ENCODE data around the gene LRRC8D. TPM values are rescaled to one million over a fixed set of nuclear protein-coding genes. Genes with fewer than 3 reads are reported as not detected.

Gene LRRC8D
- total RNA-seq, 2 donors from 2014 or later: 7.6 to 13.0 TPM

GRCh38 chr1:89908672-89909436 is 88.0 kb downstream of the LRRC8D start:
- Histone ChIP-seq H3K27me3 (no peaks in the 10 kb centered on the region), H3K4me1 (peaks cover 14% of the 10 kb centered on the region), H3K4me3 (no peak overlapping the region), H3K27ac (no peak overlapping the region), H3K36me3 (replicated peaks in 1 of 2; ENCODE audit: insufficient read depth in 1 of 2, low read depth in 2 of 2) (no peaks in the 10 kb centered on the region), H3K9me3 (no peaks in the 10 kb centered on the region)
- 63 to 78% methylated on average over 4 to 5 of the region's 5 CpGs for WGBS, 2 donors
- intact Hi-C loops (cut with DNase I): no loop called here
- no peak for ATAC-seq
- DNase-seq: no peak
- TF ChIP-seq CTCF (IDR thresholded peaks at IDR 0.05) (no peak), POLR2A (IDR thresholded peaks at IDR 0.05) (no peak)

GRCh38 chr1:89910268-89910667 is 89.4 kb downstream of the LRRC8D start:
- H3K4me1 ChIP-seq: peaks cover 14% of the 10 kb centered on the region
- DNase-seq (no peak), ATAC-seq (no peak)
- H3K9me3 ChIP-seq: no peaks in the 10 kb centered on the region
- intact Hi-C loops (cut with DNase I): no loop called here
- no peak overlapping the region for H3K27ac ChIP-seq
- TF ChIP-seq POLR2A (IDR thresholded peaks at IDR 0.05) (no peak), CTCF (IDR thresholded peaks at IDR 0.05) (no peak)
- no peaks in the 10 kb centered on the region for H3K27me3 ChIP-seq
- H3K4me3 ChIP-seq: no peak overlapping the region
- no peaks in the 10 kb centered on the region for H3K36me3 ChIP-seq (replicated peaks in 1 of 2; ENCODE audit: insufficient read depth in 1 of 2, low read depth in 2 of 2)

GRCh38 chr1:89910780-89911179 is 89.9 kb downstream of the LRRC8D start:
- Histone ChIP-seq H3K4me1 (peaks cover 14% of the 10 kb centered on the region), H3K4me3 (no peak overlapping the region), H3K36me3 (replicated peaks in 1 of 2; ENCODE audit: insufficient read depth in 1 of 2, low read depth in 2 of 2) (no peaks in the 10 kb centered on the region), H3K9me3 (no peaks in the 10 kb centered on the region), H3K27me3 (no peaks in the 10 kb centered on the region), H3K27ac (no peak overlapping the region)
- DNase-seq (no peak), ATAC-seq (no peak)
- TF ChIP-seq CTCF (IDR thresholded peaks at IDR 0.05) (no peak), POLR2A (IDR thresholded peaks at IDR 0.05) (no peak)
- intact Hi-C loops (cut with DNase I): no loop called here
- WGBS, 2 donors: 83 to 84% methylated on average over 2 of the region's 2 CpGs

- TF ChIP-seq CTCF (IDR thresholded peaks at IDR 0.05) (no peak), POLR2A (IDR thresholded peaks at IDR 0.05) (no peak)
- intact Hi-C loops (cut with DNase I): no loop called here
- Histone ChIP-seq H3K36me3 (replicated peaks in 1 of 2; ENCODE audit: insufficient read depth in 1 of 2, low read depth in 2 of 2) (no peaks in the 10 kb centered on the region), H3K27me3 (no peaks in the 10 kb centered on the region), H3K4me1 (peaks cover 9% of the 10 kb centered on the region), H3K27ac (no peak overlapping the region), H3K9me3 (no peaks in the 10 kb centered on the region), H3K4me3 (no peak overlapping the region)
- ATAC-seq: no peak
- WGBS, 2 donors: 83 to 88% methylated on average over 10 of the region's 10 CpGs
- no peak for DNase-seq
Measured at GRCh38 chr1:89911191-89911991, 90.6 kb downstream of the LRRC8D start.
